ENCODE results near the gene MUC2.

DNA sequence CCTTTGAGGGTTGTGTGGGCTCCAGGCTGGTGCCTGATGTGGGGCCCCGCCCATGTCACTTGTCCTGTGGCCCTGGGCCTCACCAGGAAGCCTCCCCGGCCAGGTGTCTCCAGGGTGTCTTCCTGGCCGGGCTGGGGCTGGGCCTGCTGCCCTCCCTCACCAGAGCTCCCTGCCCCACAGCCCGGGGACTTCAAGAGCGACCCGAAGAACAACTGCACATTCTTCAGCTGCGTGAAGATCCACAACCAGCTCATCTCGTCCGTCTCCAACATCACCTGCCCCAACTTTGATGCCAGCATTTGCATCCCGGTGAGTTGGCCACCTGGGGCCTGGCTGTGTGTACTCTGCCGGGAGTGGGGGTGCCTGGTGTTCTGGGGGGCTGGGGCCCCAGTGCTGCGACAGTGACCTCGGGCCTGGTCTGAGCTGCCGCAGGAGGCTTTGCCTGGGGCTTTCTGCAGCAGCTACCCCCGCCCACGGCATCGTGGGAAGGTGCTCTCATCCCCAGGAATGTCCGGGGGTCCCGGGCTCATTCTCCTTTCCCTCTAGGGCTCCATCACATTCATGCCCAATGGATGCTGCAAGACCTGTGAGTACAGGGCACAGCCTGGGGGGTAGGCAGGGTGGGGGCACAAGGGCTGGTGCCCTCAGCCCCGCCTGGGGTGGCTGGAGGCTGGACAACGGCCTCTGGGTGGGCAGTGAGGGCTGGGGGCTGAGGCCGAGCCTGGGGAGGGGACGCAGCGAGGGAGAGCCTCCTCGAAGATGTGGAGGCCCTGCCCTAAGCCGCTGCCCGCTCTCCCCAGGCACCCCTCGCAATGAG lies 34.6 kb downstream of the MUC2 start:
- TF ChIP-seq CTCF (conservative IDR thresholded peaks at IDR 0.05; ENCODE audit: low read length), result no peak
- no peak for TF ChIP-seq EZH2phosphoT487 (IDR thresholded peaks at IDR 0.05; ENCODE audit: borderline replicate concordance, low read depth, low read length)
